GM12878 (cell line): Measurements from ENCODE around the gene RREB1. TPM values are rescaled to one million over a fixed set of nuclear protein-coding genes. Genes with fewer than 3 reads are reported as not detected.

ENCODE experiments used
- ATAC-seq: fragments of 200-7000 bp; cut with Tn5 transposase; 3 replicates; pipeline ENCODE4 v1.9.1; 2020; ENCODE audit warnings: mild to moderate bottlenecking, moderate library complexity
- BruUV-seq: library from RNA; stranded (reverse); fragments of 400-500 nt; replicated peaks from 2 replicates; lab custom pipeline; 2021; lab: Mats Ljungman, UMichigan
- CTCF ChIA-PET: fragments of 300-600 bp; sonication (Branson Sonifier 250); formaldehyde crosslinking; extraction: SDS; loops from one replicate; lab custom pipeline; 2021; ENCODE audit warnings: inconsistent platforms; lab: Yijun Ruan, JAX
- POLR2A ChIA-PET: fragments of 350-600 bp; formaldehyde crosslinking; extraction: SDS; loops from one replicate; lab custom pipeline; 2021; ENCODE audit warnings: inconsistent platforms; lab: Charles Lee
- RAD21 ChIA-PET: fragments of 300-600 bp; sonication (Branson Sonifier 250); formaldehyde crosslinking; loops from one replicate; lab custom pipeline; 2023; ENCODE audit warnings: antibody characterized with exemption; ENCODE audit not compliant: unreplicated experiment; lab: Charles Lee
- SMC1A ChIA-PET: fragments of 300-600 bp; sonication (Branson Sonifier 250); formaldehyde crosslinking; loops from one replicate; lab custom pipeline; 2023; ENCODE audit not compliant: unreplicated experiment, uncharacterized antibody; lab: Charles Lee
- DNase-seq: peaks from one replicate; pipeline ENCODE4 v3.0.0-alpha.2; 2011; ENCODE audit warnings: low read depth, low spot score
- FAIRE-seq: peaks from 3 replicates; lab custom pipeline; 2011; peaks lifted over from hg19 to GRCh38; lab: Jason Lieb, UNC
- H2AFZ ChIP-seq: 2 replicates; pipeline ENCODE4 v1.6.0; 2011; ENCODE audit warnings: low read depth, low read length, control low read depth; ENCODE audit not compliant: control insufficient read depth
- H3K27ac ChIP-seq: 2 replicates; pipeline ENCODE4 v1.5.1; 2011; ENCODE audit warnings: control low read depth; ENCODE audit not compliant: control insufficient read depth, insufficient read depth
- H3K27me3 ChIP-seq, 2 experiments: replicated peaks in 1 of 2; 2 replicates each; pipeline versions ENCODE4 v1.6.0 to v1.6.1; 2011; ENCODE audit warnings: low read length in 1 of 2; ENCODE audit not compliant: control insufficient read depth in 2 of 2, insufficient read depth in 2 of 2
- H3K36me3 ChIP-seq, 2 experiments: 2 replicates each; pipeline ENCODE4 v1.5.1; 2011; ENCODE audit warnings: low read length in 1 of 2; ENCODE audit not compliant: control insufficient read depth in 2 of 2, insufficient read depth in 2 of 2
- H3K4me1 ChIP-seq: 2 replicates; pipeline ENCODE4 v1.6.1; 2011; ENCODE audit warnings: mild to moderate bottlenecking, low read length, moderate library complexity, mixed read lengths; ENCODE audit not compliant: control insufficient read depth, insufficient read depth
- H3K4me2 ChIP-seq: 2 replicates; pipeline ENCODE4 v1.6.0; 2011; ENCODE audit warnings: control low read depth; ENCODE audit not compliant: control insufficient read depth, insufficient read depth
- H3K4me3 ChIP-seq: fragments of 200-600 bp; sonication (generic); 2 replicates; pipeline ENCODE4 v1.5.1; 2016
- H3K79me2 ChIP-seq: 2 replicates; pipeline ENCODE4 v1.6.0; 2011; ENCODE audit warnings: low read length; ENCODE audit not compliant: control insufficient read depth, insufficient read depth
- H3K9ac ChIP-seq: 2 replicates; pipeline ENCODE4 v1.8.0; 2011; ENCODE audit warnings: low read length, control low read depth, mixed read lengths; ENCODE audit not compliant: control insufficient read depth, insufficient read depth
- H3K9me3 ChIP-seq: replicated peaks from 3 replicates; pipeline ENCODE4 v1.5.1; 2011; ENCODE audit warnings: mild to moderate bottlenecking, low read length; ENCODE audit not compliant: control insufficient read depth, insufficient read depth
- H4K20me1 ChIP-seq: 2 replicates; pipeline ENCODE4 v1.6.0; 2011; ENCODE audit not compliant: control insufficient read depth, insufficient read depth
- ASH2L ChIP-seq: fragments of 300-600, 200-600 bp; sonication (generic); IDR thresholded peaks from 2 replicates; pipeline ENCODE4 v1.6.1; 2017; ENCODE audit warnings: low read depth, mild to moderate bottlenecking, borderline replicate concordance
- CBFB ChIP-seq: IDR thresholded peaks from 2 replicates; pipeline ENCODE4 v1.6.1; 2016; ENCODE audit warnings: antibody characterized with exemption, low read depth
- CBX5 ChIP-seq: sonication (generic); IDR thresholded peaks from 2 replicates; pipeline ENCODE4 v1.6.1; 2016; ENCODE audit warnings: low read depth, moderate library complexity, mild to moderate bottlenecking, inconsistent platforms
- CHD1 ChIP-seq: IDR thresholded peaks from 2 replicates; pipeline ENCODE4 v1.6.1; 2012; ENCODE audit warnings: low read depth, low read length, improper control_type of control experiment
- CREM ChIP-seq: IDR thresholded peaks from 2 replicates; pipeline ENCODE4 v1.6.1; 2014; ENCODE audit warnings: antibody characterized with exemption, low read depth
- EZH2 ChIP-seq: IDR thresholded peaks from 2 replicates; pipeline ENCODE4 v1.6.1; 2012; ENCODE audit warnings: low read depth, mild to moderate bottlenecking, control low read depth, inconsistent platforms, low read length, borderline replicate concordance; ENCODE audit not compliant: control insufficient read depth
- HCFC1 ChIP-seq: fragments of 150-350 bp; IDR thresholded peaks from 2 replicates; pipeline ENCODE4 v1.6.1; 2014; ENCODE audit warnings: low read length
- JUNB ChIP-seq: IDR thresholded peaks from 2 replicates; pipeline ENCODE4 v1.6.1; 2016; ENCODE audit warnings: antibody characterized with exemption, mild to moderate bottlenecking
- MTA3 ChIP-seq: IDR thresholded peaks from 2 replicates; pipeline ENCODE4 v1.6.1; 2012; ENCODE audit warnings: low read length, inconsistent platforms, borderline replicate concordance
- NFYA ChIP-seq: IDR thresholded peaks from 2 replicates; pipeline ENCODE4 v1.6.1; 2011; ENCODE audit warnings: low read depth, mild to moderate bottlenecking, low read length, improper control_type of control experiment, borderline replicate concordance
- NR2C1 ChIP-seq: fragments of 450-650 bp; IDR thresholded peaks from 2 replicates; pipeline ENCODE4 v1.6.1; 2017; ENCODE audit warnings: antibody characterized with exemption, mild to moderate bottlenecking, moderate library complexity
- POU2F2 ChIP-seq: IDR thresholded peaks from 3 replicates; pipeline ENCODE4 v1.6.1; 2011; ENCODE audit warnings: low read depth, mild to moderate bottlenecking, low read length, borderline replicate concordance
- RAD21 ChIP-seq: IDR thresholded peaks from 2 replicates; pipeline ENCODE4 v1.6.1; 2011; ENCODE audit warnings: mild to moderate bottlenecking, low read depth, low read length, moderate library complexity; ENCODE audit not compliant: insufficient read depth
- RAD51 ChIP-seq: fragments of 450-650 bp; IDR thresholded peaks from 2 replicates; pipeline ENCODE4 v1.6.1; 2016; ENCODE audit warnings: moderate library complexity, mild to moderate bottlenecking, inconsistent platforms
- RCOR1 ChIP-seq: conservative IDR thresholded peaks from 2 replicates; pipeline ENCODE4 v1.6.1; 2012; ENCODE audit warnings: low read depth, low read length, improper control_type of control experiment
- STAT3 ChIP-seq: IDR thresholded peaks from 2 replicates; pipeline ENCODE4 v1.6.1; 2011; ENCODE audit warnings: low read depth, low read length, improper control_type of control experiment
- SUPT20H ChIP-seq: IDR thresholded peaks from 2 replicates; pipeline ENCODE4 v1.6.1; 2011; ENCODE audit warnings: low read depth, mild to moderate bottlenecking, low read length, moderate library complexity, borderline replicate concordance; ENCODE audit not compliant: control insufficient read depth
- ZBTB11 ChIP-seq: fragments of 450-650 bp; formaldehyde crosslinking; IDR thresholded peaks from 2 replicates; pipeline ENCODE4 v1.5.0; 2022; ENCODE audit warnings: mild to moderate bottlenecking, missing genetic modification characterization
- ZNF274 ChIP-seq: IDR thresholded peaks from one replicate; pipeline ENCODE4 v1.8.0; 2011; ENCODE audit not compliant: insufficient read length, insufficient read depth
- WGBS: methylation state at CpG from one replicate; pipeline ENCODE4 v1.1.6; 2016; ENCODE audit warnings: low lambda C conversion rate; ENCODE audit not compliant: insufficient replicate concordance, insufficient coverage; ENCODE audit errors: missing lambda C conversion rate; 5-methylcytosine and 5-hydroxymethylcytosine counted together
- in situ Hi-C: fragments of 300-500 bp; cut with MboI; formaldehyde crosslinking; loops from 9 replicates; pipeline ENCODE4 v1.14.3; 2018; ENCODE audit warnings: mixed read lengths
- intact Hi-C: fragments of 100-400 bp; cut with micrococcal nuclease; formaldehyde crosslinking; loops from one replicate; pipeline ENCODE4 v1.14.2; 2022; ENCODE audit not compliant: unreplicated experiment
- polyA plus RNA-seq, 11 experiments: library from polyadenylated mRNA; depleted of rRNA in 4 of 11; unstranded in 6 of 11; stranded (reverse) in 5 of 11; fragments of >200 nt; fragmentation: Nextera tagmentation in 4 of 11; fragmentation: Illumina TruSeq in 1 of 11; extraction: Ambion mirVana in 4 of 11; extraction: Trizol in 1 of 11; gene quantifications; 1 replicate in 1 of 11; 2 replicates in 10 of 11; pipeline versions ENCODE4 v1.2.1 to v1.2.3, GENCODE V29; 2011 to 2016; ENCODE audit warnings: inconsistent platforms in 2 of 11, missing spikeins in 2 of 11, low read depth in 1 of 11
- total RNA-seq, 4 experiments: library from RNA; depleted of rRNA in 3 of 4; stranded (reverse); fragments of >200 nt in 3 of 4; fragmentation: Illumina TruSeq in 1 of 4; extraction: Trizol in 1 of 4; gene quantifications; 2 replicates each; pipeline versions ENCODE4 v1.2.1 to v1.2.3, GENCODE V29; 2013 to 2021

Gene RREB1
- total and polyA plus RNA-seq, 10 of the 15 experiments (the other 5 are each of a cell fraction or from before 2014, with no cell fraction given), result 1.9 to 30.3 (median 8.6) TPM

- TF ChIP-seq MTA3 (peak; percentile 19; the same call in 1 of the 2 replicates), CBFB (no peak), JUNB (peak; percentile 57; the same call in 1 of the 2 replicates), CREM (peak; percentile 31; the same call in 1 of the 2 replicates), NFYA (no peak), SUPT20H (no peak), ASH2L (no peak), CBX5 (no peak)
Measured at GRCh38 chr6:7086488-7086887, 21.3 kb upstream of the RREB1 start (continued).

- 19% methylated on average over 3 of the region's 3 CpGs for WGBS
- BruUV-seq, result no TSS peak
- SMC1A ChIA-PET, result interaction anchor here (0.8 to 3.5 kb wide), 56 partner anchors 8 to 528 kb away, joined by 3 to 40 read pairs (median 6); partner anchors contain the start of gene RREB1
- Histone ChIP-seq H3K4me2 (peak overlapping the region; percentile 91), H3K4me1 (peaks cover 18% of the 10 kb centered on the region), H3K27me3 (no peaks in the 10 kb centered on the region), H2AFZ (peak overlapping the region; percentile 43), H3K9ac (peak overlapping the region; percentile 52; the same call in 1 of the 2 replicates), H3K9me3 (no peaks in the 10 kb centered on the region), H3K79me2 (no peaks in the 10 kb centered on the region), H3K4me3 (peak overlapping the region; percentile 48), H3K36me3 (no peaks in the 10 kb centered on the region), H4K20me1 (no peaks in the 10 kb centered on the region), H3K27ac (peak overlapping the region; percentile 58)
- no peak for DNase-seq
- FAIRE-seq, result no peak
- intact Hi-C loops, result loop anchor here (2.0 to 5.0 kb wide), 3 partner anchors 156 to 410 kb away; no protein-coding TSS in a partner anchor
- ATAC-seq, result no peak; the same call in 2 of the 3 replicates
- CTCF ChIA-PET, result interaction anchor here (0.6 to 4.8 kb wide), 38 partner anchors 9 to 867 kb away, joined by 3 to 33 read pairs (median 4); no protein-coding TSS in a partner anchor
- POLR2A ChIA-PET, result interaction anchor here (0.6 to 1.8 kb wide), 10 partner anchors 13 to 498 kb away, joined by 3 to 7 read pairs (median 4); no protein-coding TSS in a partner anchor
- in situ Hi-C loops, result no loop called here
- RAD21 ChIA-PET, result interaction anchor here (0.7 to 4.6 kb wide), 33 partner anchors 9 to 500 kb away, joined by 3 to 28 read pairs (median 8); partner anchors contain the start of gene RREB1
- TF ChIP-seq CBFB (no peak), CBX5 (no peak), HCFC1 (no peak), POU2F2 (no peak), NR2C1 (no peak), STAT3 (no peak), EZH2 (no peak), RCOR1 (no peak), CHD1 (no peak), RAD51 (no peak), RAD21 (peak; percentile 45), ZNF274 (no peak), ZBTB11 (CRISPR knock-in tag) (no peak)
Measured at GRCh38 chr6:7087066-7087465, 20.7 kb upstream of the RREB1 start.
